Keratinocyte (primary cell): ENCODE measurements around the gene PLCL1. TPM values are rescaled to one million over a fixed set of nuclear protein-coding genes. Genes with fewer than 3 reads are reported as not detected.
A peak's percentile ranks its signal among the peaks of the same experiment; 100 is the strongest.

Experiments used
- DNase-seq: peaks from one replicate; pipeline ENCODE4 v3.0.0-alpha.2; 2011; ENCODE audit warnings: low read depth, missing footprints, low spot score
- FAIRE-seq: peaks from 2 replicates; lab custom pipeline; 2011; peaks lifted over from hg19 to GRCh38; lab: Jason Lieb, UNC
- H2AFZ ChIP-seq: 2 replicates; pipeline ENCODE4 v1.6.0; 2012; ENCODE audit warnings: low read length, control low read depth, inconsistent platforms; ENCODE audit not compliant: control insufficient read depth
- H3K27ac ChIP-seq: 2 replicates; pipeline ENCODE4 v1.5.1; 2011; ENCODE audit warnings: low read length; ENCODE audit not compliant: control insufficient read depth, insufficient read depth
- H3K27me3 ChIP-seq: 3 replicates; pipeline ENCODE4 v1.6.0; 2011; ENCODE audit warnings: low read length; ENCODE audit not compliant: control insufficient read depth, insufficient read depth; ENCODE audit errors: extremely low read depth
- H3K36me3 ChIP-seq, 2 experiments: 2 replicates in 1 of 2; 3 replicates in 1 of 2; pipeline ENCODE4 v1.5.1; 2011; ENCODE audit warnings: low read length in 2 of 2, mild to moderate bottlenecking in 1 of 2; ENCODE audit not compliant: control insufficient read depth in 2 of 2, insufficient read depth in 2 of 2; ENCODE audit errors: extremely low read depth in 1 of 2
- H3K4me1 ChIP-seq: 3 replicates; pipeline ENCODE4 v1.5.1; 2011; ENCODE audit warnings: low read length; ENCODE audit not compliant: control insufficient read depth, insufficient read depth; ENCODE audit errors: extremely low read depth
- H3K4me2 ChIP-seq: 3 replicates; pipeline ENCODE4 v1.6.0; 2011; ENCODE audit warnings: low read depth, low read length; ENCODE audit not compliant: control insufficient read depth, insufficient read depth; ENCODE audit errors: extremely low read depth
- H3K4me3 ChIP-seq, 3 experiments: fragments of 200-600 bp in 1 of 3; sonication (generic) in 1 of 3; 2 replicates in 2 of 3; 3 replicates in 1 of 3; pipeline ENCODE4 v1.5.1; 2011 to 2016; ENCODE audit warnings: low read length in 3 of 3, mild to moderate bottlenecking in 3 of 3, control low read depth in 2 of 3, inconsistent platforms in 1 of 3, low read depth in 1 of 3, mixed read lengths in 1 of 3, mixed run types in 1 of 3, moderate library complexity in 1 of 3; ENCODE audit not compliant: control insufficient read depth in 2 of 3, insufficient read depth in 2 of 3; ENCODE audit errors: extremely low read depth in 1 of 3
- H3K79me2 ChIP-seq: 2 replicates; pipeline ENCODE4 v1.6.0; 2012; ENCODE audit warnings: low read length; ENCODE audit not compliant: control insufficient read depth, insufficient read depth
- H3K9ac ChIP-seq: 3 replicates; pipeline ENCODE4 v1.6.0; 2011; ENCODE audit warnings: low read length; ENCODE audit not compliant: control insufficient read depth, insufficient read depth; ENCODE audit errors: extremely low read depth
- H3K9me1 ChIP-seq: 3 replicates; pipeline ENCODE4 v1.6.0; 2011; ENCODE audit warnings: low read length; ENCODE audit not compliant: control insufficient read depth, insufficient read depth; ENCODE audit errors: extremely low read depth
- H3K9me3 ChIP-seq: 2 replicates; pipeline ENCODE4 v1.5.1; 2012; ENCODE audit warnings: low read depth, low read length; ENCODE audit not compliant: control insufficient read depth
- H4K20me1 ChIP-seq: 3 replicates; pipeline ENCODE4 v1.6.0; 2011; ENCODE audit warnings: low read length; ENCODE audit not compliant: control insufficient read depth, insufficient read depth; ENCODE audit errors: extremely low read depth
- EZH2 ChIP-seq: IDR thresholded peaks from one replicate; pipeline ENCODE4 v1.6.1; 2012; ENCODE audit warnings: inconsistent platforms, mild to moderate bottlenecking, low read length, moderate library complexity
- dilution Hi-C: fragments of 300-500 bp; cut with MboI; formaldehyde crosslinking; loops from one replicate; pipeline ENCODE4 v1.7.0; 2020; ENCODE audit warnings: low sequenced_read_pairs; ENCODE audit not compliant: extremely low pct_ligation_motif_present
- polyA plus RNA-seq, 5 experiments: library from polyadenylated mRNA; depleted of rRNA in 3 of 5; stranded (reverse) in 3 of 5; stranded (forward) in 1 of 5; unstranded in 1 of 5; fragments of >200 nt; gene quantifications; 1 replicate in 1 of 5; 2 replicates in 3 of 5; 3 replicates in 1 of 5; pipeline versions ENCODE4 v1.2.1 to v1.2.3, GENCODE V29; 2011 to 2012; ENCODE audit warnings: missing spikeins in 2 of 5, low read depth in 1 of 5, low replicate concordance in 1 of 5
- TF ChIP-seq, protein P1 (sequence below), 3 experiments: IDR thresholded peaks in 1 of 3; conservative IDR thresholded peaks in 1 of 3; optimal IDR thresholded peaks in 1 of 3; 2 replicates in 2 of 3; 3 replicates in 1 of 3; pipeline versions ENCODE3 to v1.5.1; 2011; ENCODE audit warnings: low read length in 3 of 3, mild to moderate bottlenecking in 3 of 3, moderate library complexity in 2 of 3, control low read depth in 1 of 3, inconsistent platforms in 1 of 3; ENCODE audit not compliant: insufficient read depth in 2 of 3; ENCODE audit errors: extremely low read depth in 1 of 3

The PLCL1 gene
- polyA plus RNA-seq, 1 donor (not counting 4 experiments of a cell fraction or from before 2014, with no cell fraction given), result 0.01 TPM

DNA sequence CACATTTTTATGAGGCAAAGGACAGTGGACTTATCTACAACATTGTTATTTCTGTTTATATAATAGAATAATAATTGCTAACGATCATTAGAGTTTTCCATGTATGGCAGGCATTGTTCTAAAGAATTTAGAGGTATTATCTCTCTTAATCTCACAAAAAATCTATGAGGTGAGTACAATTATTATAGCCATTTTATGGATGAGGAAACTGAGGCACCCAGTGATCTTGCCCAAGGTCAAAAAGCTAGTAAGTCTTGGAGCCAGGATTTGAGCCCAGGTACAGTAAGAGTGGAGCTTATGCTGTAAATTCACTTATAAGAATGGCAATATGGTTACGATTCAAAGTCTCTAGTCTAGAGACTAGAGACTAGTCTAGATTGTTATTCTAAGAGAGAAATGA lies 331.7 kb downstream of the PLCL1 start:
- H4K20me1 ChIP-seq, result no peaks in the 10 kb centered on the region
- H3K9me1 ChIP-seq, result no peaks in the 10 kb centered on the region
- dilution Hi-C loops, result no loop called here
- no peaks in the 10 kb centered on the region for H3K9me3 ChIP-seq
- no peaks in the 10 kb centered on the region for H3K36me3 ChIP-seq
- H3K4me1 ChIP-seq, result no peaks in the 10 kb centered on the region
- DNase-seq, result no peak
- H3K79me2 ChIP-seq, result no peaks in the 10 kb centered on the region
- TF ChIP-seq, protein P1, sequence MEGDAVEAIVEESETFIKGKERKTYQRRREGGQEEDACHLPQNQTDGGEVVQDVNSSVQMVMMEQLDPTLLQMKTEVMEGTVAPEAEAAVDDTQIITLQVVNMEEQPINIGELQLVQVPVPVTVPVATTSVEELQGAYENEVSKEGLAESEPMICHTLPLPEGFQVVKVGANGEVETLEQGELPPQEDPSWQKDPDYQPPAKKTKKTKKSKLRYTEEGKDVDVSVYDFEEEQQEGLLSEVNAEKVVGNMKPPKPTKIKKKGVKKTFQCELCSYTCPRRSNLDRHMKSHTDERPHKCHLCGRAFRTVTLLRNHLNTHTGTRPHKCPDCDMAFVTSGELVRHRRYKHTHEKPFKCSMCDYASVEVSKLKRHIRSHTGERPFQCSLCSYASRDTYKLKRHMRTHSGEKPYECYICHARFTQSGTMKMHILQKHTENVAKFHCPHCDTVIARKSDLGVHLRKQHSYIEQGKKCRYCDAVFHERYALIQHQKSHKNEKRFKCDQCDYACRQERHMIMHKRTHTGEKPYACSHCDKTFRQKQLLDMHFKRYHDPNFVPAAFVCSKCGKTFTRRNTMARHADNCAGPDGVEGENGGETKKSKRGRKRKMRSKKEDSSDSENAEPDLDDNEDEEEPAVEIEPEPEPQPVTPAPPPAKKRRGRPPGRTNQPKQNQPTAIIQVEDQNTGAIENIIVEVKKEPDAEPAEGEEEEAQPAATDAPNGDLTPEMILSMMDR (optimal IDR thresholded peaks at IDR 0.05 in 1 of 3, IDR thresholded peaks at IDR 0.05 in 1 of 3, conservative IDR thresholded peaks at IDR 0.05 in 1 of 3; ENCODE audit: extremely low read depth in 1 of 3, insufficient read depth in 2 of 3, low read length in 3 of 3), result no peak
- TF ChIP-seq EZH2, result no peak
- no peak overlapping the region for H3K27ac ChIP-seq
- no peaks in the 10 kb centered on the region for H3K27me3 ChIP-seq
- H3K9ac ChIP-seq, result no peak overlapping the region
- H3K4me2 ChIP-seq, result no peak overlapping the region
- H3K4me3 ChIP-seq, result no peak overlapping the region
- H2AFZ ChIP-seq, result no peak overlapping the region
- FAIRE-seq, result no peak

DNA sequence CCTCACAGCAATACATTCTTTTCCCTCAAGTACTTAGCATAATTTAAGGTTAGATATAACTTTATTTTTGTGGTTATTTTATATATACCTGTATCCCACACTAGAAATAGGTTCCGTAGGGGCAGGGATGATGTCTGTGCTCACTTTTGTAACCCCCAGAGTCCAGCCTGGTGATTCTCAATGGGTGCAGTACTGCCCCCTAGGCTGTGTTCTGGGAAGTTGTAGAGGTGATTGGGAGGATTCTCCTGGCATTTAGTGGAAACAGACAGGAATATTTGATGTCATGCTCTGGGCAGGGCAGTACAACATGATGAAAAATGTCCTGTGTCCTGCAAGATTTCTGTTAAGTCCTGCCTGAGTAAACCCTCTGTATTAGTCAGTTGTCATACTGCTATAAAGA lies 333.3 kb downstream of the PLCL1 start:
- no peak overlapping the region for H2AFZ ChIP-seq
- no peak overlapping the region for H3K27ac ChIP-seq
- no peaks in the 10 kb centered on the region for H3K79me2 ChIP-seq
- H3K4me1 ChIP-seq, result no peaks in the 10 kb centered on the region
- no peak for DNase-seq
- no peaks in the 10 kb centered on the region for H4K20me1 ChIP-seq
- no peaks in the 10 kb centered on the region for H3K36me3 ChIP-seq
- no peaks in the 10 kb centered on the region for H3K27me3 ChIP-seq
- dilution Hi-C loops, result no loop called here
- H3K9me1 ChIP-seq, result no peaks in the 10 kb centered on the region
- H3K9ac ChIP-seq, result no peak overlapping the region
- H3K4me2 ChIP-seq, result no peak overlapping the region
- TF ChIP-seq, protein P1 (optimal IDR thresholded peaks at IDR 0.05 in 1 of 3, IDR thresholded peaks at IDR 0.05 in 1 of 3, conservative IDR thresholded peaks at IDR 0.05 in 1 of 3; ENCODE audit: extremely low read depth in 1 of 3, insufficient read depth in 2 of 3, low read length in 3 of 3), result peak in 2 of 3 experiments; percentile 6 to 7
- no peak for TF ChIP-seq EZH2
- no peaks in the 10 kb centered on the region for H3K9me3 ChIP-seq
- FAIRE-seq, result no peak
- H3K4me3 ChIP-seq, result no peak overlapping the region
